HG02885 (cell line): Measurements from ENCODE around the gene FOXRED1.

Source experiments
- ATAC-seq: cut with Tn5 transposase; IDR thresholded peaks from one replicate; pipeline ENCODE4 v1.9.1; 2021; ENCODE audit warnings: mild to moderate bottlenecking; ENCODE audit not compliant: unreplicated experiment, poor library complexity

Gene FOXRED1

DNA sequence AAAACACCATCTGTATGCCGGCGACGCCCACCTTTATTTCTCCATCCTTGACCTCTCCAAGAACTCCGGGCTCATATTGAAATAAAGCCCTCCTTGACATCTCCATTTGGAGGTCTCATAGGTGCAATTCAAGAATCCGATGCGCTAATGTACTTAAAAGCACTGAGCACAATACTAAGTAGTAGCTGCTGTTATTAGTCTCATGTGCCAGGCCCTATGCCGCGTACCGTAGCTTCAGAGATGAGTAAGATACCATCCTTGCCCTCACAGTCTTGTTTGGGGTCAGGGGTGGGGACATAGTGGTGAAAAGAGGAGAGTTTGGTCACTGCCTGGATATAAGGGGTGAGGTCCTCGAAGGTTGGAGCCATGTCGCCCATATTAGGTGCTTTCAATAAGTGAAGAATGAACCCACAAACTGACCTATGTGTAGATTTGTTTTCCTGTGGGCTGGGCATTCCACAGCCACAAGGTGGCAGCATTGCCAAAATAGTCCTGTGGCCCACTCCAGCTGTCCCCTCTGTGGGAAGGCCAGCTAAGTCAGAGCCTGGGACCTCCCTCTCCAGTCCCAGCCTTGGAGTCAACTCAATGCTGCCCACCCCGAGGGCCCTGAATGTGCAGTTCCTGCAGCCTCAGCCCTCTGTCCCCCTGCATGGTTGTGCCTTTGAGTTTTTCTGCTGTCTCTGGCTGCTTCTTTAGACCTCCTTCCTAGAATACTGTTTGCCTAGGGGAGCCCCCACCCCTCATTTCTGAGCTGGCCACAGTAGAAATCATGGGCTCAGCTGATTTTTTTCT, 41.4 kb downstream of the FOXRED1 start:
- ATAC-seq: peak; percentile 35

DNA sequence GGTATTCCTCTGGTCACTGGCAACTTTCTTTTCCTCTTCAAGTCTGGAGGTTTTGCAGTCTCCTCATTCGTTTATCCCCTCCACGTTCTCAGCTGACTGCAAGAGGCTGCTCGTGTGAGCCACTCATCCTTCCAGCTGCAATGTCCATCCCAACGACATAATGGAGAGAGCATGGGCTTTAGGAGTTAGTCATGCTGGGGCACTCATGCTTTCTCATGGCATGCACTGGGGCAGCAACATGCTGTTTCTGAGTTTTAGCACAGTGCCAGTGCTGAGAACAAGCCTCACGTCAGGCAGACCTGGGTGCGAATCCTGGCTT, 42.0 kb downstream of the FOXRED1 start:
- ATAC-seq: no peak

DNA sequence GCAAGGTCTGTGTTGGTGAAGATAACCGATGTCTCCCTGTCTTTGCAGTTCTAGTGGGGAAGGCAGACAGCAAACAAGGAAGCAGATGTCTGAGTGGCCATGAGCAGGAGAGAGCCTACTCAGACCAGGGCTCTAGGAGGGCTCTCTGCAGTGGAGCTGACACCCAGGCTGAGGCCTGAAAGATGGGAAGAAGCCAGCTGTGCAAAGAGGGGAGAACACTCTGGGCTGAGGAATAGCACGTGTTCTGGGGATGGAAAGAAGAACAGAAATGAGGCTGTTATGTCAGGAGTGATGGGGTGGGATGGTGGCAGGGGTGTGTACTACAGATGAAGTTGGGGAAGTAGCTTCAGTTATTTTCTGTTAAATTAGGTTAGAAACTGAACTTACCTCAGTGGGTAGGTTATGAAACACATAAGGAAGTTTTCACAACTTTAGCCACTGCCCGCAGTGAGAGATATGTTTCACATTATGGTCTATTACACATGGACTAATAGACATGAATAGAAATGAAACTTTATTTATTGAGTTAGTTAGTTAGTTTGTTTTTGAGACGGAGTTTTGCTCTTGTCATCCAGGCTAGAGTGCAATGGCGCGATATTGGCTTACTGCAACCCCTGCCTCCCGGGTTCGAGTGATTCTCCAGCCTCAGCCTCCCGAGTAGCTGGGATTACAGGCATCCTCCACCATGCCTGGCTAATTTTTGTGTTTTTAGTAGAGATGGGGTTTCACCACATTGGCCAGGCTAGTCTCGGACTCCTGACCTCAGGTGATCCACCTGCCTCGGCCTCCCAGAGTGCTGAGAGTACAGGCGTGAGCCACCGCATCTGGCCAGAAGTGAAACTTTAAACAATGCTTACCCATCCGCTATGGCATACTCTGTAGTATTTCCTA, 42.7 kb downstream of the FOXRED1 start:
- peak; percentile 78 for ATAC-seq

DNA sequence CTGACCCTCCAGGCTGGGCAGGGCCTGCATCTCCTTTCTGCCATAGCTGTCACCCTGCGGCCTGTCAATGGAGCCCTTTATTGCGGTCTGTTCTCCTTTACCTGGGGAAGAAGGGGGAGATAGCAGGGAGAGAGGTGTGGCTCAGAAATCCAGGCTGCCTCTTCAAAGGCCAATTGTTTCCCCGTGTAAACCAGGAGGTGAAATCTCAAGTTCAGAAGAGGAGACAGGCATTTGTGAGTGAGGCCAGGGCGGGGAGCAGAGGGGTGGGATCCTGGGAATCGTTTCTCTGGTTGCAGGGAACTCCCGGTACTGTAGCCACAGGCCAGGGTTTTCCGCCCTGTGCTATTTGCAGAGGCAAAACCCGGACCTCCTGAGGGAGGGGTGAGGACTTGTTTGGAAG, 44.0 kb downstream of the FOXRED1 start:
- ATAC-seq: no peak

DNA sequence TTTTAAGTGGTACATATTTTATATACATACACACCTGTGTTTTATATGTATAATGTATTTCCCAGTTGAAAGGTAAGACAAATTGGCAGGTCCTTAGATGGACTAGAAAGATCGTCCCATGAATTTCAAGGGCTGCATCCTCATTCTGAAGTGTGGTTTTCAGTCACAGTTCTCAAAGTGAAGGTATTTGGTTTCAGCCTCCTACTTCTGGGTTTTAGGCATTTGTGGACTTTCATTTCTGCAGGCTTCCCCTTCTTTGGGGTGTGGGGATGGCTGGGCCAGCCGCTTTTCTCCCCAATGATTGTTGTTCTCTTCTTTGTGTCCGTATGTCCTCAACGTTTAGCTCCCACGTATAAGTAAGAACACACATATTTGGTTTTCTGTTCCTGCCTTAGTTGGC, 44.9 kb downstream of the FOXRED1 start:
- no peak for ATAC-seq

DNA sequence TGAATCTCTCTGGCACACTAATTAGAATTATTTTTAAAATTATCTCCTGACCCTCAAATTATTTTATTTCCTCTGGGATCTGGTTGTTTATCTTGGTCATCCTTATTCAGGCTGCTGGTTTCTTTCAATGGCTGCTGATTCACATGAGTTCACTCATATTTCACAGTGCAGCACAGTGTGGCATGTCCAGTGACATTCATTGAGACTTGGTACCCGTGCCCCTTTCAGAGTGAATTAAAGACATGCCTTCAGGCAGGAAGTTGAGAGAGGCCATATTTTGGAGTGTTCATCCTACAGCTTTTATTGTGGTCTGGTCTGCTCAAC, 48.4 kb downstream of the FOXRED1 start:
- ATAC-seq: no peak

DNA sequence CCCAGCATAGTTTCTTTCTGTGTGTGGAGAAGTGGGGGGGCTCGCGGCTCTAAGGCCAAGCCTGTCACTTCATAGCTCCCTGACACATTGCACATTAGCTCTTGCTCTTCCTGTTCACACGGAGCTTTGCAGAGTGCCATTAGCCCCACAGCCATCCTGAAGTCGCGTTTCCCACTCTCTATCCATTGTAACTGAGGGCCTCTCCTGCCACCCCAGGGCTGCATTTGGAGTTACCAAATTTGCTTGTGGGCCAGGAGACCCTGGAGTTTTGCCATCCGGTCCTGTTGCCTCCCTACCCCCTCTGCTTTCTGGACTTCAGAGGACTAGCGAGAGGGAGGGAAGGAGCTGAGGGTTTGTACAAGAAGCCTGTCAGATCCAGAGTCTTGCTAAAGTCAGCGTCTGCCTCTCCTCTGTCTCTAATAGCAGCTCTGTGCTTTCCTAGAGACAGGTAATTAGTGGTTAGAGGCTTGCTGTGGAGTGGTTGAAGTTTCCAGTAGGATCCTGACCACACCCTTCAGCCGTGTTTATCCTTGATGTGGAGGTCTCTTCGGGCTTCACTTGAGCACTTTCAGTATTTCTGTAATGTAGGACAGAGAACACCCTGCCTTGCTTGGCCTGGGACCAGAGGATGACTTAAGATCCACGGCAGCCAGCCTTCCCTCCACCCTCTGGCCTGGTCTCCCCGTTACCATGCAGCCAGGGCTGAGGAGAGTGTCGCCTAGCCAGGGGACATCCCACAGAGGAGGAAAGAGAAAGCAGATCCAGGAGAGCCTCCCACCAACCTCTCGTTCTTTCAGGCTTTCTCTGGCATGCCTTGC, 49.0 kb downstream of the FOXRED1 start:
- no peak for ATAC-seq

DNA sequence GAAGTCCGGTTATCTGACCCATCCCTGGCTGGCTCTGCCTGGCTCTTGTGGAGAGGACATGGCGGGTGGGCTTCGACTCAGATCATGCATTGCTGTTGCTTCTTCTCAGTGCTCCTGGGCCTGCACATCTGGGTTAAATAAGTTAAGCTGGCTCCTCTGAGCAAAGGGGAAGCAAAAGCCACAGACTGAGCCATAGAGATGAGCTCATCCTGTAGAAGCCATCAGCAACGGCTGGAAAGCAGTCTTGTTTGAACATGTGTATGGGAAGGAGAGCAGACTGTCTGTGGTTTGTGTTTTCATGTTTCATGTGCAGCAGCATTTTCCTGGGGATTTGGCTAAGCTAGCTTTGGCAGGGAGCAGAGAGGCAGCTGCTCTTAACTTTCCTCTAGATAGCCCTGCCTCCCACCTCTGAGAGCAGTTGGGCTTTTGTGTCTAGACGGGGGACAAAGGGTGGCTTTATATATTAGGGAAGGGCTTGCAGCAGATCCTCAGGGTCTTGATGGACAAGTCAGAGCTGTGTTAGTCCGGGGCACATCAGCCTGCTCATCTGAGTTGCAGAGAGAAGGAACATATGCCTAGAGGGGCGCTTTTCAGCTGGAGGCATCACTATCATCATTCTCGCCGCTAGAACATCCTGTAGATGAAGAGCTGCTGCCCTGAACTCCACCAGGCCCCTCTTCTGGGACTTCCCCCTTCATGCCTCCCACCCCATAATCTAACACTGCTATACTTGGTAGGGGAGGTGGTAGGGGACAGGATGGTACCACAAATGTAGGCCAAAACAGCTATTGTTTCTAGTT, 49.8 kb downstream of the FOXRED1 start:
- ATAC-seq: peak; percentile 84

DNA sequence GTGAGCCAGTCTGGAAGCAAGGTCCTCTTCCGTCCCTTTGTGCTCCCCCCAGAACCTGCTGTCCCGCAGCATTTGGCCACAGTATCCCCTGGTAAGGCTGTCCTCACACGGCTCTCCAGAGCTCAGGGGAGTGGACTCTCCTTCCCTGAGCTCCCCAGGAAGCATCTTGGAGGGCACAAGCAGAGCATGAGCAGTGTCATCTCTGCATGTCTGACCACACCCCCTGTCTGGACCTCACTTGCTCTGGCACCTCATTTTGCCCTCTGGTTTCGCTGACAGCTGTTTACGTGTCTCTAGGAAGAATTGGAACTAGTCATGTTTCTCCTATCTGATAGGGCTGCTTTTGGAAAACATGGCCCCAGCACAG, 50.4 kb downstream of the FOXRED1 start:
- ATAC-seq: no peak

DNA sequence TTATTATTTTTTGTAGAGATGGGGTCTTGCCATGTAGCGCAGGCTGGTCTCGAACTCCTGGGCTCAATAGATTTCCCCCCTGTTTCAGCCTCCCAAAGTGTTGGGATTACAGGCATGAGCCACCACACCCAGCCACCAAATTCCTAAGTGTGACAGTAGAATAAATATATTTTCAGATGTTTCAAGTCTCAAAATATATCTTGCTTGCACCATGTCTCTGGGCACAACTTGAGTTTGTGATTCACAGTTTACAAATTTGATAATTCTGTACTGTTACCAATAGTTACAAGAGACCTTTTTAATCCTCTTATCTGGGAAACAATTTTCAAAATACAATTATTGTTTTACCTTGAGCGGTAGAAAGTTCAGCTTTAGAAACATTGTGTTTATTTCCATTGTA, 54.0 kb downstream of the FOXRED1 start:
- no peak for ATAC-seq

DNA sequence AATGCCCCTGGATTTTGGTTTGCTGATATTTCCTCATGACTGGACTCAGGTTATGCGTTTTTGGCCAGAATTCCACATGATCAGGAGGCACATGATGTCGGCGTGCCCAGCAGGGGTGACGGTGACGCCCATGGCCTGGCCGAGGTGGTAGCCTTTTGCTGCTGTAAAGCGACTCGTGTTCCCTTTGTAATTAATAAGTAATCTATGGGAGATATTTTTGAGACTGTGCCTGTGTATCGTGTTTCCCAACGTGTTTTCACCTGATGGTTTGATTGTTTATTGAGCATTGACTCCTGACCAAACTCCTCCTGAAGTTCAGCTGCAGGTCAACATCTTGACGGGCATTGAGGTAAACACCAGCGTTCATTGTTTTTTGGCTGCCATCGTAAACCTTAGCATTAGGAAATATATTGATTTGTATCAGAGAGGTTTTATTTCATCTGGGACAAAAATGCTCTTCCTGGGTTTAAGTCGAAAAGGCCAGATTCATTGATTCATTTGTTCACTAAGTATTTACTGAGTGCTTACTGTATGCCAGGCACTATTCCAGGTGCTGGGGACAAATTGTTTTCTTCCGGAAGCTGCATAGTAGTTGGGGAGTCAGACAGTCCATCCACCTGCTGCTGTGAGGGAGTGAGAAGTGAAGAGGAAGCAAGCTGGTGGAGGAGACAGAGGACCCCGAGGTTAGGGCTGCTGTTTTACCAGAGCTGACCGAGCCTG, 58.5 kb downstream of the FOXRED1 start:
- no peak for ATAC-seq
